Colonic mucosa (tissue), 4 donors: ENCODE results near the gene ZFP69. TPM values are rescaled to one million over a fixed set of nuclear protein-coding genes. Genes with fewer than 3 reads are reported as not detected.

Experiments used
- DNase-seq: peaks from one replicate; pipeline ENCODE4 v3.0.0-alpha.2; 2020
- H3K27ac ChIP-seq: fragments of 200-600 bp; one replicate; pipeline ENCODE4 v1.8.0; 2021
- H3K27me3 ChIP-seq: fragments of 200-600 bp; one replicate; pipeline ENCODE4 v1.8.0; 2021
- H3K36me3 ChIP-seq: fragments of 200-600 bp; one replicate; pipeline ENCODE4 v1.8.0; 2021
- H3K4me1 ChIP-seq: fragments of 200-600 bp; one replicate; pipeline ENCODE4 v1.8.0; 2021; ENCODE audit warnings: mild to moderate bottlenecking
- H3K4me3 ChIP-seq: fragments of 200-600 bp; one replicate; pipeline ENCODE4 v1.8.0; 2021
- H3K9ac ChIP-seq, 2 donors: one replicate each; pipeline ENCODE4 v1.7.0; 2013; ENCODE audit warnings: control low read depth in 2 of 2, low read depth in 2 of 2, low read length in 2 of 2
- H3K9me3 ChIP-seq: fragments of 200-600 bp; one replicate; pipeline ENCODE4 v1.8.0; 2021
- CTCF ChIP-seq: fragments of 200-600 bp; IDR thresholded peaks from one replicate; pipeline ENCODE4 v1.8.0; 2022; ENCODE audit warnings: antibody characterized with exemption, mild to moderate bottlenecking
- intact Hi-C: fragments of 100-400 bp; cut with DNase I; formaldehyde crosslinking; loops from one replicate; pipeline ENCODE4 v1.14.1; 2022
- total RNA-seq, 2 donors: library from RNA; stranded (reverse); fragmentation: NEBNext Ultra II Directional in 1 of 2; extraction: Animal tissue kit (Norgen Biotek cat#: 25700) in 1 of 2; gene quantifications; one replicate each; pipeline ENCODE4 v1.2.1, GENCODE V29; 2021
- donor health status: healthy.
- donor health status: DM: no; HTN: no; CAD: no.
- donor health status: DM: no; HTN: no; CAD: no.

The ZFP69 gene
- total RNA-seq, 2 donors from 2014 or later, result 2.1 to 2.7 TPM

- peak within 1 kb of the TSS; percentile 50 for H3K27ac ChIP-seq
- TF ChIP-seq CTCF, result no peak
- DNase-seq, result peak; percentile 89
- H3K9me3 ChIP-seq, result no peaks in the 10 kb centered on the region
- no peaks in the 10 kb centered on the region for H3K36me3 ChIP-seq
- intact Hi-C loops, result no loop called here
- peak within 1 kb of the TSS; percentile 77 for H3K4me3 ChIP-seq
- H3K27me3 ChIP-seq, result no peaks in the 10 kb centered on the region
- peak within 1 kb of the TSS; percentile 78 to 79 for H3K9ac ChIP-seq
- H3K4me1 ChIP-seq, result no peaks in the 10 kb centered on the region
Observed at GRCh38 chr1:40508375-40509341, 31.6 kb downstream of the ZFP69 start, which contains the start of gene EXO5. EXO5 (plus strand) TSS chr1:40508767; CDS start chr1:40514545, 5,778 bp downstream.

DNA sequence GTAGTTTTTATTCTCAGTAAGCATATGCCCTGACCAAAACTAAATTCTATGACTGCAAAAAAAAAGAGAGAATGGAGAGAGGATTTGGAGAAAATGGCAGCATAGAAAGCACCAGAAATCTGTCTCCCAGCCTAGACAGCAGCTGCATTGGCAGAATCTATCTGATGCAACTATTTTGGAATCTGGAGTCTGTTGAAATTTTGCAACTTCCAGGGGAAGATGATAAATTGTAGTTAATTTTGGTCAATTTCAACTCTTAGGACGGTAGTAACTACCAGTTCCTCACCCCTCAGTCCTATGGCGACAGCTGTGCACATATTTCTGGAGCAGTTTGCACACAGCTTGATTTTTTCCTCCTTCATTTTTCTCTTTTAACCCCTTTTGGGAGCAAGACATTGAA lies 42.4 kb downstream of the ZFP69 start:
- TF ChIP-seq CTCF, result no peak
- intact Hi-C loops, result no loop called here
- Histone ChIP-seq H3K4me3 (no peak overlapping the region), H3K27me3 (no peaks in the 10 kb centered on the region), H3K4me1 (no peaks in the 10 kb centered on the region), H3K27ac (no peak overlapping the region), H3K9ac (no peak overlapping the region), H3K9me3 (no peaks in the 10 kb centered on the region), H3K36me3 (no peaks in the 10 kb centered on the region)
- no peak for DNase-seq

GRCh38 chr1:40530735-40531380 lies 53.8 kb downstream of the ZFP69 start:
- Histone ChIP-seq H3K27ac (peak overlapping the region; percentile 80), H3K4me1 (peaks cover 3% of the 10 kb centered on the region), H3K9ac (peak overlapping the region in 1 of 2 donors; percentile 84), H3K27me3 (no peaks in the 10 kb centered on the region), H3K4me3 (peak overlapping the region; percentile 64), H3K36me3 (no peaks in the 10 kb centered on the region), H3K9me3 (no peaks in the 10 kb centered on the region)
- DNase-seq, result no peak
- no peak for TF ChIP-seq CTCF
- intact Hi-C loops, result no loop called here

GRCh38 chr1:40531381-40532061 lies 54.4 kb downstream of the ZFP69 start, which contains the start of gene ZNF684:
ZNF684 (plus strand) TSS chr1:40531637; CDS start chr1:40533167, 1,530 bp downstream.
- Histone ChIP-seq H3K9me3 (no peaks in the 10 kb centered on the region), H3K4me1 (peaks cover 3% of the 10 kb centered on the region), H3K36me3 (no peaks in the 10 kb centered on the region), H3K9ac (peak within 1 kb of the TSS; percentile 58 to 84), H3K27me3 (no peaks in the 10 kb centered on the region), H3K27ac (peak within 1 kb of the TSS; percentile 80), H3K4me3 (peak within 1 kb of the TSS; percentile 64)
- DNase-seq, result peak; percentile 95
- TF ChIP-seq CTCF, result no peak
- intact Hi-C loops, result no loop called here

DNA sequence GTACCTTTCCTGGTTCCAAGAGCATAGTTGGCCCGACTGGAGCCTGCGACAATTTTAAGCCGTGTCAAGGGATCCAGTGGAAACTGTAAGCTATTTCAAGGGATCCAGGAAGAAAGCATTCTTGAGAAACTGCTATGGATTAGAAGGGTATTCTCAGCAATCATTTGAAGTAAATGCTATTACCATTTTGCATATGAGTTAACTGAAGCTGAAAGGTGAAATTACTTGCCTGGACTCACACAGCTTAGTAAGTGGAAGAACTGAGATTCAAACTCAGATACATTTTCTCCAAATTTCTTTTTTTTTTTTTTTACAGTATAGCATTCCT lies 54.9 kb downstream of the ZFP69 start:
- peaks cover 3% of the 10 kb centered on the region for H3K4me1 ChIP-seq
- intact Hi-C loops, result no loop called here
- H3K27ac ChIP-seq, result peak overlapping the region; percentile 80
- H3K9me3 ChIP-seq, result no peaks in the 10 kb centered on the region
- no peaks in the 10 kb centered on the region for H3K27me3 ChIP-seq
- TF ChIP-seq CTCF, result no peak
- peak overlapping the region; percentile 58 to 84 for H3K9ac ChIP-seq
- H3K36me3 ChIP-seq, result no peaks in the 10 kb centered on the region
- DNase-seq, result no peak
- H3K4me3 ChIP-seq, result peak overlapping the region; percentile 64
